Chondrocyte (in vitro differentiated cells): ENCODE results near the gene RASSF5. TPM values are rescaled to one million over a fixed set of nuclear protein-coding genes. Genes with fewer than 3 reads are reported as not detected.

ENCODE experiments used
- DNase-seq: peaks from one replicate; pipeline ENCODE4 v3.0.0; 2021; ENCODE audit warnings: mixed read lengths, low spot score
- H3K27ac Mint-ChIP-seq: one replicate; pipeline ENCODE4 v1.8.0; 2021; ENCODE audit warnings: mild to moderate bottlenecking, moderate library complexity, mixed read lengths; ENCODE audit not compliant: unreplicated experiment
- H3K27me3 Mint-ChIP-seq: 2 replicates; pipeline ENCODE4 v1.8.0; 2021; ENCODE audit warnings: low read depth, mixed read lengths
- H3K36me3 Mint-ChIP-seq: 2 replicates; pipeline ENCODE4 v1.8.0; 2021; ENCODE audit warnings: low read depth, mixed read lengths
- H3K4me1 Mint-ChIP-seq: 2 replicates; pipeline ENCODE4 v1.8.0; 2021; ENCODE audit warnings: low read depth, mild to moderate bottlenecking, mixed read lengths
- H3K4me3 Mint-ChIP-seq: one replicate; pipeline ENCODE4 v1.8.0; 2021; ENCODE audit warnings: mild to moderate bottlenecking, moderate library complexity, mixed read lengths; ENCODE audit not compliant: unreplicated experiment
- H3K9me3 Mint-ChIP-seq: 2 replicates; pipeline ENCODE4 v1.8.0; 2021; ENCODE audit warnings: low read depth, mixed read lengths
- total RNA-seq: library from RNA; stranded (reverse); gene quantifications from 3 replicates; pipeline ENCODE4 v1.2.1, GENCODE V29; 2021
- TF ChIP-seq, protein P1 (sequence below): fragments of 200-600 bp; sonication (generic); IDR thresholded peaks from 2 replicates; pipeline ENCODE4 v1.5.0; 2021; ENCODE audit warnings: antibody characterized with exemption, mild to moderate bottlenecking, moderate library complexity

The RASSF5 gene
- total RNA-seq, 1 donor from 2014 or later: 0.27 TPM

DNA sequence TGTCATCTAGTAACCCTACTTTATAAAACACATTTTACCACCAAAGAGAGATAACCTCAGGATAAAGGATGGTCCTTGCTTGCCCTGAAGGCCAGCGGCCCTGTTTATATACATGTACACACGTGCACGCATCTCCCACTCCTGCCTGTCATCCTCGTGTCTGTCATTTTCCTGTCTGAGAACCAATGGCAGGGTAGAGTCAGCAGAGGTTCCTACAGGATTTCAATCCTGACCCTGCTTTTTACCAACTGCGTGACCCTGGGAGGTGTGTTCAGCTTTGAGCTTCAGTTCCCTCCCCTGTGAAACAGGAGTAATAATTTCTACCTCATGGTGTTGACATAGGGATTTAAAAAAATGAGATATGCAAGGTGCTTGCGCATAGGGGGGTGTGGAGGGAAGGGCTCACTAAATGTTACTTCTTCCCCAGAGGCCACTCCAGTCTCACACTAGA is 12.3 kb upstream of the RASSF5 start:
- DNase-seq: no peak
- Mint-ChIP-seq H3K4me3 (no peak overlapping the region), H3K27ac (peak overlapping the region; percentile 85), H3K36me3 (peaks cover 16% of the 10 kb centered on the region), H3K4me1 (peaks cover 30% of the 10 kb centered on the region), H3K27me3 (no peaks in the 10 kb centered on the region), H3K9me3 (no peaks in the 10 kb centered on the region)
- TF ChIP-seq, protein P1, sequence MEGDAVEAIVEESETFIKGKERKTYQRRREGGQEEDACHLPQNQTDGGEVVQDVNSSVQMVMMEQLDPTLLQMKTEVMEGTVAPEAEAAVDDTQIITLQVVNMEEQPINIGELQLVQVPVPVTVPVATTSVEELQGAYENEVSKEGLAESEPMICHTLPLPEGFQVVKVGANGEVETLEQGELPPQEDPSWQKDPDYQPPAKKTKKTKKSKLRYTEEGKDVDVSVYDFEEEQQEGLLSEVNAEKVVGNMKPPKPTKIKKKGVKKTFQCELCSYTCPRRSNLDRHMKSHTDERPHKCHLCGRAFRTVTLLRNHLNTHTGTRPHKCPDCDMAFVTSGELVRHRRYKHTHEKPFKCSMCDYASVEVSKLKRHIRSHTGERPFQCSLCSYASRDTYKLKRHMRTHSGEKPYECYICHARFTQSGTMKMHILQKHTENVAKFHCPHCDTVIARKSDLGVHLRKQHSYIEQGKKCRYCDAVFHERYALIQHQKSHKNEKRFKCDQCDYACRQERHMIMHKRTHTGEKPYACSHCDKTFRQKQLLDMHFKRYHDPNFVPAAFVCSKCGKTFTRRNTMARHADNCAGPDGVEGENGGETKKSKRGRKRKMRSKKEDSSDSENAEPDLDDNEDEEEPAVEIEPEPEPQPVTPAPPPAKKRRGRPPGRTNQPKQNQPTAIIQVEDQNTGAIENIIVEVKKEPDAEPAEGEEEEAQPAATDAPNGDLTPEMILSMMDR: no peak

DNA sequence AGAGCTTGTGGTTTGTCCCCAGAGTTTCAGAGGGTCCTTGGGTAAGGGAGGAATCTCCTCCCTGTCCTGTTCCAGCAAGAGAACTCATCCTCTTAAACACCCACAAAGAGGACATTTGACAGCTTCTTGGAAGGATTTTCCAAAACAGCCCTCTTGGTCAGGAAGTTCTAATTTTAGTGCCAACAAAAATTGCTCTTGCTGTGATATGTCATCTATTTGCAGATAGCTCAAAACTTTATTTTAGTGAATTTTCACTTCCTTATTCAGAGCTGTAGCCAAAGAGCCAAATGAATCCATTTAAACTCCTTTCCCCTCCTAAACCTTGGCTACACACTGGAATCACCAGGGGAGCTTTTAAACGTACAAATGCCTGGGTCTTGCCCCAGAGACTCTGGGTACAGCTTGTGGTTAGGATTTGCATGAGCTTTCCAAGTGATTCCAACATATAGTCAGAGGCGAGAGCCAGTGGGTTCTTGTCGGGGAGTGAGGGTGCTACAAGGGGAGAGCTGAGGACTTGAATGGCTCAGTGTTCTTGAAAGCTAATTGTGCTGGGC is 11.8 kb upstream of the RASSF5 start:
- Mint-ChIP-seq H3K27ac (peak overlapping the region; percentile 85), H3K4me3 (no peak overlapping the region), H3K27me3 (no peaks in the 10 kb centered on the region), H3K36me3 (peaks cover 16% of the 10 kb centered on the region), H3K4me1 (peaks cover 30% of the 10 kb centered on the region), H3K9me3 (no peaks in the 10 kb centered on the region)
- TF ChIP-seq, protein P1: no peak
- no peak for DNase-seq

DNA sequence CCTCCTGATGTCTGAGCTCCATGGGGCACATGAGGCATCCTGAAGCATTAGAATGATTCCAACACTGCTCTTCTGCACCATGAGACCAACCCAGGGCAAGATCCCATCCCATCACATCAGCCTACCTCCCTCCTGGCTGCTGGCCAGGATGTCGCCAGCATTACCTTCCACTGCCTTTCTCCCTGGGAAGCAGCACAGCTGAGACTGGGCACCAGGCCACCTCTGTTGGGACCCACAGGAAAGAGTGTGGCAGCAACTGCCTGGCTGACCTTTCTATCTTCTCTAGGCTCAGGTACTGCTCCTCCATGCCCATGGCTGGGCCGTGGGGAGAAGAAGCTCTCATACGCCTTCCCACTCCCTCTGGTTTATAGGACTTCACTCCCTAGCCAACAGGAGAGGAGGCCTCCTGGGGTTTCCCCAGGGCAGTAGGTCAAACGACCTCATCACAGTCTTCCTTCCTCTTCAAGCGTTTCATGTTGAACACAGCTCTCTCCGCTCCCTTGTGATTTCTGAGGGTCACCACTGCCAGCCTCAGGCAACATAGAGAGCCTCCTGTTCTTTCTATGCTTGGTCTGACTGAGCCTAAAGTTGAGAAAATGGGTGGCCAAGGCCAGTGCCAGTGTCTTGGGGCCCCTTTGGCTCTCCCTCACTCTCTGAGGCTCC is 11.1 kb upstream of the RASSF5 start:
- H3K27me3 Mint-ChIP-seq: no peaks in the 10 kb centered on the region
- H3K4me1 Mint-ChIP-seq: peaks cover 33% of the 10 kb centered on the region
- no peaks in the 10 kb centered on the region for H3K9me3 Mint-ChIP-seq
- peaks cover 13% of the 10 kb centered on the region for H3K36me3 Mint-ChIP-seq
- TF ChIP-seq, protein P1: no peak
- no peak for DNase-seq
- no peak overlapping the region for H3K4me3 Mint-ChIP-seq
- H3K27ac Mint-ChIP-seq: peak overlapping the region; percentile 77

DNA sequence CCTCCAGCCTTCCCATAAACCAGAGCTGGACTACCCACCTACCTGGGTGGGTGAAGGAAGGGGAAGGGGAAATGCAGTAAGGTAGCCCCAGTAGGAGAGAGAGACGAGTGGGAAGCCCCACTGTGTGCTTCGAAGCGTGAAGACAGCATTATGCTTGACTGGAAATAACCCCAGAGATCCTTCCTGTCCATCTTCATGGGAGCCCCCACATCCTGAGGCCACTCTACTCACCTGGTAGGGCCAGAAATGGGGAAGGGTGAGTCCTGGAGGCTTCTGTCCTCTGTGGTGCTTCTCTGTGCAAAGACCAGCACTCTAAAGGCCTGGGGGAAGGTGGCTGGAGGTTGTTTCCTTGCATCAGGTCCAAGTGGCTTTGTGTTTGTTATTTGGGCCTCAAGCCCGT is 10.0 kb upstream of the RASSF5 start:
- no peak for DNase-seq

DNA sequence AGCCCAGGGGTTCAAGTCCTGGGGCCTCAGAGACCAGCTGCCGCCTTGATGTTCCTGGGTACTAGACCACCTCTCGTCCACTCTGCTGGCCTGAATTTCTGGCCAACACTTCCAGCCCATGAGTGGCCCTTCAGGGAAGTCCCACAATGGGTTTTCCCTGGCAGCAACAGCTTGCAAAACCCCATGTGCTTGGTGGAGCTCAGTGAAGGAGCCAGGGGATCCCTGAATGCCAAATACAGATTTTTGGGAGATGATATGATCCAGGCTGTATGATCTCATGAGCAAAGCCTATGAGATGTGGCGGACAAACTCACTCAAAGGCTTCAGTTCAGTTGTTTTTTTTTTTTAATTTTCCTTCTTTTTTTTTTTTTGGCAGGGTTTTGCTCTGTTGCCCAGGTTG is 9.6 kb upstream of the RASSF5 start:
- TF ChIP-seq, protein P1: no peak
- Mint-ChIP-seq H3K27me3 (no peaks in the 10 kb centered on the region), H3K4me3 (no peak overlapping the region), H3K36me3 (peaks cover 3% of the 10 kb centered on the region), H3K27ac (no peak overlapping the region), H3K4me1 (peaks cover 45% of the 10 kb centered on the region), H3K9me3 (no peaks in the 10 kb centered on the region)
- DNase-seq: no peak

More for the DNA sequence above, 10.0 kb upstream of the RASSF5 start:
- Mint-ChIP-seq H3K27me3 (no peaks in the 10 kb centered on the region), H3K9me3 (no peaks in the 10 kb centered on the region), H3K36me3 (peaks cover 6% of the 10 kb centered on the region), H3K27ac (no peak overlapping the region), H3K4me3 (no peak overlapping the region), H3K4me1 (peaks cover 43% of the 10 kb centered on the region)
- TF ChIP-seq, protein P1: no peak
